Right ventricle myocardium superior (tissue), 1 donor: Measurements from ENCODE around the gene FBP2. TPM values are rescaled to one million over a fixed set of nuclear protein-coding genes. Genes with fewer than 3 reads are reported as not detected.

Source experiments
- ATAC-seq: fragments of 200-7000 bp; cut with Tn5 transposase; one replicate; pipeline ENCODE4 v1.9.1; 2020; ENCODE audit warnings: mild to moderate bottlenecking; ENCODE audit not compliant: poor library complexity
- DNase-seq: peaks from one replicate; pipeline ENCODE4 v3.0.0-alpha.2; 2020
- intact Hi-C: fragments of 100-400 bp; cut with DNase I; formaldehyde crosslinking; loops from one replicate; pipeline ENCODE4 v1.11.2; 2022
- long read RNA-seq: library from polyadenylated mRNA; unstranded; transcript quantifications from one replicate; pipeline ENCODE4 v2.0.0, GENCODE V29; 2021
- total RNA-seq: library from RNA; stranded (reverse); fragmentation: NEBNext Ultra II Directional; extraction: Animal tissue kit (Norgen Biotek cat#: 25700); gene quantifications from one replicate; pipeline ENCODE4 v1.2.1, GENCODE V29; 2021
- donor health status: DM: no; HTN: yes; CAD: no; lungs with severe emphysema.

FBP2 gene
- total RNA-seq = 0.27 TPM
- long read RNA-seq = 0 reads

DNA sequence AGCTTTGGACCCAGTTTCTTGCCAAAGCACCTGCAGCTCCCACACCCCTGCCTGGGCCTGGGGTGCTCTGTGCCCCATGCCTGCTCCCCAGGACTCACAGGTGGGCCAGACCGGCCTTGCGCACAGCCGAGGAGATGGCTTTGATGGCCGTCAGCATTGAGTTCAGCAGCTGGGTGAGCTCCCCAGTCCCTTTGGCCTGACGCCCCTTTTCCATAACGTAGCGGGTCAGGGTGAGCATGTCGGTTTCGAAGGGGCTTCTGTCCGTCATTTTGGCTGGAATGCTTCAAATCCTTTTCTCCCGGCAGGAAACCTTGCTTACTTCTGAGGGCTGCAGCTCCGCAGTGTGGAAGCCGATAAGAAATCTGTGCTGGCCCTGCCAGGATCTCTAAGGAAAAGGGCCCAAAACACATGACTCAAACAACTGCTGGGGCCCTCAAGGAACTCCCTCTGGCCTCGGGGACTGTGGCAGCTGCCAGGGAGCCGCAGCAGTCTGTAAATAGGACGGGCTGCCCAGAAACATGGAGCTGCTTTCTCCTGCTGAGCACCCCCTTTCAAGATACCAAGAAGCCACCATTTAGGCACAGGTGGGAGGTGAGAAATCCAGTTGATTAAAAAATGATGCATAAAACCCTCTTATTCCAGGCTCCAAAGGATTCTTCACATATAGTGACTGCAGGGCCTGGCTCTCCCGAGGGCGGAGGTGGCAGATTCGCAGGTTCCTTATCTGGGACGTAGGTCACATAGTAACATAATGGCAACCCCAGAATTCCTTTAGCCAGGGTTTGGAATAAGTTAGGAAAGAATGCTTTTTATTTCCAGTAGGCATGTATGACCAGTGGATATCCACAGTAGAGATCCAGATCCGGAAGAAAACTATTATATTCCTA lies at the start of gene FBP2:
Gene FBP2, minus strand, starts transcription at position 366 of the 887 bp plus-strand sequence. Its CDS starts 98 bp downstream, at position 268.
- intact Hi-C loops = no loop called here
- ATAC-seq = no peak
- DNase-seq = no peak

DNA sequence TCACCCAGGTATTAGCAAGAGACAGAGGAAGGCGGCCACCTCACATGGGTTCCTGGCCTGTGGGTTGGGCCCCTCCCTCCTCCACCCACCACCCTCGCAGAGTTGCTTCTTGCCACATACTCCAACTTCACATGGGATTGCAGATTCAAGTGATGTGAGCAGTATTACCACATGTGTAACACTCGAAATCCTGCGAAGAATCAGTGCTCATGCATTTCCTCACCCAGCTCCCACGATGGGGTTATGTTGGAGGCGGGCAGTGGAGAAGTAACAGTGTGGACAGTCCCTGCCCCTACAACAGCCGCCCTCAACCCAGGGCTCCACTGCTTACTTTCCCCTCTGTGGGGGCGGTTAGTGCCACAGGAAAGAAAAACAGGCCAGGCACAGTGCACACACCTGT lies 49.6 kb upstream of the FBP2 start:
- intact Hi-C loops = no loop called here

DNA sequence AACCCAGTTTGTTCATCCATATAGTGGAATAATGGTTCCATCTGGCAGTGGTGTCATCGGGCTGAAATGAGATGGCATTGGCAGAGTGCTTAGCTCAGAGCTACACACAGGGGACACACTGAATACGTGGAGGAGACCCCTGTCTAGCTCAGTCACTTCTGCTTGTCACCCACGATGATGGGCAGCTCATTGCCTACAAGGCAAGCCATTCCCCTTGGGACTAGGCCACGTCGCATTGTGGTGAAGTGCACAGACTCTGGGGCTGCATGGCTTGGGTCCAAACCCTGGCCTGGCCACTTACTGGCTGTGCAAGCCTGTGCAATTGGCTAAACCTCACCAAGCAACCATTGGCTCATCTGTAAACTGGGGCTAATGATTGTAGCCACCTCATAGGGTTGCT lies 48.9 kb upstream of the FBP2 start:
- ATAC-seq = no peak
- intact Hi-C loops = no loop called here
- no peak for DNase-seq

More for the DNA sequence above, 49.6 kb upstream of the FBP2 start:
- DNase-seq = no peak
- ATAC-seq = no peak

DNA sequence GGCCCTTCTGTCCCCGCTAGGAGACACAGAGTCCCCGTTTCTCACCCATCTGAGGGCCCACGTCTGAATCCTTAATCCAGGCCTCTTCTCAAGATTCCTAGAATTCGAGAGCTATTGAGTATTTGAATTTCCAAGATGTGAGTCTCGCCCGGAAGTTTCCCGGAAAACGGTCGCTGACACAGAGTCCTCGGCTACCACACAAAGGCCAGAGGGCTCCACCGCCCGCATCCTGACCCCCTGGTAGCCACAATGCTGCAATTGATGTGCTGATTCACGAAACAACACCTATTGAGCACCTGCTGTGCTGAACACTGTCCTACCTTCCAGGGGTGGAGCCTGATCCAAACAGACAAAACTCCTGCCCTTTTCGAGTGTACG lies 46.4 kb upstream of the FBP2 start:
- ATAC-seq (no peak), DNase-seq (no peak)
- intact Hi-C loops = no loop called here

DNA sequence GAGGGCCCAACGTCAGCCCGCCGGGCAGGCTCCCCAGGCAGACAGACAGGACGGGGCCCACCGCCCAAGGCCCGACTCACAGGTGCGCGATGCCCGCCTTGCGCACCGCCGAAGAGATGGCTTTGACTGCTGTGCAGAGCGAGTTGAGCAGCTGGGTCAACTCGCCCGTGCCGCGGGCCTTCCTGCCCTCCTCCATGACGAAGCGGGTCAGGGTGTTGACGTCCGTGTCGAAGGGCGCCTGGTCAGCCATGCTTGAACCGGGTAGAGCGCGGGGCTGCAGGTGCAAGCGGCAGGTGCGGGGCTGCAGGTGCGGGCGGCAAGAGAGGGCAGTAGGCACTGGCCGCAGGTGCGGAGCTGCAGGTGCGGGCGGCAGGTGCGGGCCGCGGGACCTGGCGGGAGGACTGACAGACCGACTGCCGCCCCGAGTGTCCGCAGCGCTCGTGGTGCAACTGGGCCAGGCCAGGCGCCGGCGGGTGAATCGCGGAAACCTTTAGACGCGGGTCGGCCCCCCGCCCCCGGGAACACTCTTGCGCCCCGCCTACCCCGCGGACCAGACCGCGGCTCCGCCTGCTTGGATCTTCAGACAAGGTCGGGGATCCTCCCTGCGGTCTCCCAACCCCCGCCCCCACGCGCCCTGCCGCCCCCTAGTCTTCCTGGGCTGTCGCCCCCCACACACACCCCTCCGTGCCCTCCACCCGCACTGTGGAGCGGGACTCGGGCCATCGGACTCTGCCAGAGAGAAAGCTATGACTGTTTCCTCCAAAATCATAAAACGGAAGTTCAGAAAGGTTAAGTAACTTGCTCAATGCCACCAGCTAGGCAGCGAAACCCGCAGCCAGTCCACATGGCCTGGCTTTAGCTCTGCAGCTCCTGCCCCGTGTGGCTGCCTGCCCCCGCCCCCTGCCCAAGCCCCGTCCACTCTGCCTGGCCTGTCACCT lies 45.7 kb upstream of the FBP2 start, which contains the start of gene FBP1:
Gene FBP1, minus strand, starts transcription at position 458 of the 938 bp plus-strand sequence. Its CDS starts 208 bp downstream, at position 250.
- peak; percentile 73 for ATAC-seq
- peak; percentile 68 for DNase-seq
- intact Hi-C loops = no loop called here

DNA sequence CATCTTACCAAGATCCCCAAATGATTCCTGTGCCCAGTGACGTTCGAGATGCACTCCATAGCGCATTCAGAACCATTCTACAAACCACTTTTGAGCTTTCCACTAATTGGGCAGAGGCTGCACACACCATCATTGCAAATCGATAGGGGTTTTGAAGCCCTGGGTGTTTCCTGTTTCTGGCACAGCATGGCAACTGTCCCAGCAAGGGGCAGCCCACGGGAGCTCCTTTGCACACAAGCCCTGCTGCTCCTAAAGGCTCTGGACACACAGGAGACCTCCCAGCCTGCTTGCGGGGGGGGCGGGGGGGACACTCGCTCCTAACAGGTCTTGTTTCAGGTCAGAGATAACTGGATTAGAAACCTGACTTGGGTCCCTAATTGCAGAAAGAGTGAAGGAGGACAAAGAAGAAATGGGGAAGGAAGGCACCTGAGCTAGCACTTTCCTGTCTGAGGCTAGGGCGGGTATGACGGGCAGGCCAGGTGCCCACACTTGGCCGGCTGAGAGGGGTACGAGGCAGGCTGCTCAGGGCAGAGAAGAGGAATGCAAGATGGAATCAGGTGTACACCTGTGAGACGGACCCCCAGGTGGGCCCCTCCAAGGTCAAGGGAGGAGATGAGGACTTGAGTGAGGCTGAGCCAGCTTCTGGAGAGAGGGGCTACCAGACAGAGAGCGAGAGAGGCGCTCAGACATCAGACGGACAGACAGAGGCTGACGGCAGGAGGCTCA lies 44.9 kb upstream of the FBP2 start:
- ATAC-seq = peak; percentile 13
- no peak for DNase-seq
- intact Hi-C loops = no loop called here

DNA sequence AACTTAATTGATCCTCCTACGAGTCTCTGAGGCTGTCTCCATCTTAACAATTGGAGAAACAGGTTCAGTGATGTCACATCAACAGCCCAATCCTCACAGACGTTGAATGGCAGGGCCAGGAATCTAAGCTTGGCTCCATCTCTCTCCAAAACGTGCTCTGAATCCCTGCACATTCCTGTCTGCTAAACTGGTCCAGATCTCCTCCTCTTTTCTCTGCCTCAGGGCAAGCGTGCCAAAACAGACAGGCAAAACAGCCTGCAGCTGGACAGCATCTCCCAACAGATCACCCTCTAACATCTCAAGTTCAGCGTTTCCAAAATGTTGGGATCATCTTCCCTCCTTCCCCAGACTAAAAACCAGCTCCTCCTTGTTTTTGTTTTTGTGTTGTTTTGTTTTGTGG lies 39.1 kb upstream of the FBP2 start:
- DNase-seq (no peak), ATAC-seq (no peak)
- intact Hi-C loops = no loop called here

DNA sequence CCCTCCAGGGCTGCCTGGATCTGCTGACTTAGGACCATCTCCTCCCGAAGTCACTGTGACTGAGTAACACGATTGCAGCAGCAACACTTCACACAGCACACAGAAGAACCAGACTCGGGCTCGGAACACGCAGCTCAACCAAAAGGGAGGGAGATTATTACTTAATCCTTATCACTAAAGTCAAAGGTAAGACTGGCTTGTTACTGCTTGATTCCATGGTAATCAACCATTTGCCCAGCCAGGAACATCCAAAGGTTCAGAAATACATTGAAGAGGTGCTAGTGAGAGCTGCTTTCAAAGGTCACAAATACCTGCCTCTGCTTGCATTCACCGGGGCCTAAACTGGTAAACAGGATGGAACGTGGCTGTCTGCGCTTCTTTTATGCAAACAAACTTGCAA lies 38.0 kb upstream of the FBP2 start:
- DNase-seq = no peak
- ATAC-seq = no peak
- intact Hi-C loops = no loop called here

DNA sequence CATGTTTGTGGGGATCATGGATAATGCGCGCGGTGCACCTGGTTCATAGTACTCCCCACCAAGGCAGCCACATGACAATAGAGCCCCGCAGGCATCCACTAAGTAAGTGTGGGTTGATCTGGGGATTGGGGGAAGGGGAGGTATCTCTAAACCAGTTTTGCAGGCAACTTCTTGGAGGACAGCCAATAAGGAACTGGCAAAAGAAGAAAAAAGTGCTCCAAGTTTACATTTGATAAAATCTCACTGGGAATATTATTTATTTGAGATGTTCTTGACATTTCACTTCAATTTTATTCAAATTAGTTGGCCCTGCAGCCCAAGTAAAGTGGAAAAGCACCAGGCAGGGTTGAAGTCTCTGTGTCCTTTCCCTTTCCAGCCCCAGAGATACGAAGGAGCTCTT lies 37.2 kb upstream of the FBP2 start:
- ATAC-seq (no peak), DNase-seq (no peak)
- intact Hi-C loops = no loop called here

DNA sequence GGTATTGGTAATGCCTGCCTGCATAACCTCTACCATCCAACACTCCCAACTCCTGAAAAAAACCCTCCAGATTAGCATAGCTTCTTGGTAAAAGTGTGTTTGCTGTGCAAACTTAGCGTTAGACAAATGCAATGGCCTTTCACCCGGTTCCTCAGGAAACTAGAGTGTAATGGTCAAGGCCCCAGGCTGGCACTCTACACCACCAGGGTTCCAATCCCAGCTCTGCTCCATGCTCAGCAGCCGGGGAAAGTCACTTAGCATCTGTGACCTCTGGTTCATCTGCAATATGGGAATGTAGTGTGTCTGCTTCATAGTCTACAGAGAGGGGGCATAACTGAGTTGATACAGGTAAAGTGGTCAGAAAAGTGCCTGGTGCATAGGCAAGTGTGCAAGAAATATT lies 36.7 kb upstream of the FBP2 start:
- ATAC-seq (no peak), DNase-seq (no peak)
- intact Hi-C loops = no loop called here

DNA sequence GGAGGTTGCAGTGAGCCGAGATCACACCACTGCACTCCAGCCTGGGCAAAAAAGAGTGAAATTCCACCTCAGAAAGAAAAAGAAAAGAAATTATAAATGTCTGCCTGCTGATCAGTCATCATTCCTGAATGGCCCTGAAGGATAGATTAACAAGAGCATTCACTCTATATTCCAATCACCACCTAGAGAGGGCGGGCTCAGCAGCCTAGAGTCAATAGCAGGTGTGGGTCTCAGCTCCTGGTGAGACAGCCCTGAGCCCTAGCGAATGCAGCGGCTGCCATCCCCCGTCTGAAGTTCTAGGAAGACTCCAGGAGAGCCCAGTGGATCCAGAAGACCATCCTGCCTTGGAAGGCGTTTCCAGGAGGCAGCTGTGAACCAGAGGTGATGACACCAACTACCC lies 33.7 kb upstream of the FBP2 start:
- DNase-seq (no peak), ATAC-seq (no peak)
- intact Hi-C loops = no loop called here

DNA sequence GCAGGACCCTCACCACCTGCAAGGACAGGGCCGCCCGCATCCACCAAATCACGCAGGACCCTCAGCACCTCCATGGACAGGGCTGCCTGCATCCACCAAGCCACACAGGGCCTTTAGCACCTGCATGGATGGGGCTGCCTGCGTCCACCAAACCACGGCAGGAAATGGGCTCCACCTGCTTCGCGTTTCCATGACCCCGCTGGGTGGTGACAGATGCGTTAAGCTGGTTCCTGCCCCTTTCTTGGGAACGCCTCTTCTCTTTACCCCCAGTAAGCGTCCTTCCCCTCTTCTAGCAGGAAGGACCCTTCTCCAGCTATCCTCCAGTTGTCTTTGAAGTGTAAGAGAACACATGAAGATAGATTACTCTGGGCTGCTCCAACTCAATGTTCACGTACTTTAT lies 32.2 kb upstream of the FBP2 start:
- DNase-seq (no peak), ATAC-seq (no peak)
- intact Hi-C loops = no loop called here

DNA sequence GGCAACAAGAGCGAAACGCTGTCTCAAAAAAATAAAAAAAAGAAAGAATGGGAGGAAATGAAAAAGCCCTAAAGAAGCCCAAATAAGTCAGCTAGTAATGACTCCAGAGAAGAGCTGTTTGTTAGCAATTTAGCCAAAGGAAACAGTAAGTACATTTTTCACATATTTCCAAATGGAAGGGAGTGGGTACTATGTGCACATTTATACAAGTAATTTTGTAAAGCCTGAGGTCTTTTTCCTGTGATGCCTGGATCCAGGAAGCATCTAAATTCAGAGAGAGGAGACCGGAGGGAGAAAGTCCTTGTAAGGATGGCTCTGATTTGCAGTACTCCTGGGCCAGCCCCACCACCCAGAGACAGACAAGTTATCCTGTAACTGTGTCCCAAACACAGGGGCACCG lies 31.0 kb upstream of the FBP2 start:
- ATAC-seq = no peak
- DNase-seq = no peak
- intact Hi-C loops = no loop called here

DNA sequence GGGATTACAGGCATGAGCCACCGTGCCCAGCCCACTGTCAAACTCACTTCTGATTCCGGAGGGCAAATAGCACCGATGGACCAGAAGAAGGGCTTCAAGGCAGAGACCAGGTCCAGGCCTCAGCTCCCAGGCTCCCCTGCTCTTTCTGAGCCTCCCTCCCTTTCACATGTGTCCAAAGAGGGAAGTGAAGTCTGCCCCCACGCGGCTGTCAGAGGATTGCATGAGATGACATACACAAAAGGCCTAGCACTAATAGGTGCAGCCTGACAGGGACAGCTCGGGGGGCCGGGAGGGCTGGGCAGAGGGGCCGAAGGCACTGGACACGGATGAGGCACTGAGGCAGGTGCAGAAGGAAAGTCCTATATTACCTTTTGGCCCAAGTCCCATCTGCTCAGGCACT lies 29.6 kb upstream of the FBP2 start:
- DNase-seq (peak; percentile 46), ATAC-seq (no peak)
- intact Hi-C loops = no loop called here

DNA sequence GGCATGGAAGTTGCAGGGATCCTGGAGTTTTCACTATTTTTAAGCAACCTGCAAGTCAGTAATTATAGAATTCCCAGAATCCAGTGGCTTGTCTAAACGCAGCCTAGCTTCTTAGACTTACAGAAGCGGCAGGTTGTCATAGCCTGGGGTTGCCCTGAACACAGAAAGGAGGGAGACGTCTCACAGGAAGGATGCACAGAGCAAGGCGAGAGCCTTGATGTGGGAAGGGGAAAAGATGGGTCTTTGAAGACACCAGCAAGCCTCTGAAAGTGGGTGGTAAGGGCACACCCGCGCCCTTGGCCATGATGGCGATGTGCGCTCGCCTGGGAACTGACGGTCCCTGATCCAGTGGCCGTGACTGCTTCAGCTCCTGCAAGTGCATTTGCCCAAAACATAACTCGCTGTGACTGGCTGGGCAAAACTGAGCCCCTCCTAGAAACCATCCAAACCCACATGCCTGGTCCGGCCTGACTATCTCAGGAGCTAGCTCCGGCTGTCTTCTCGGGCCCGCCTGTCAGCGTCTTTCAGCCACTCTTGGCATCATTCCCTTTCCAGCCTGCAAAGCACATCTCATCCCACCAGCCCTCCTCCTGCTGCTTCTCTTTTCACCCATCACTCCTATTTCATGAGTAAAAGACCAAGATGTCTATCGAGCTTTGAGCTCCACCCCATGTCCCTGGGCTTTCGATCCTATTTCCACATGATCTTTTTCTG lies 28.6 kb upstream of the FBP2 start:
- DNase-seq (no peak), ATAC-seq (no peak)
- intact Hi-C loops = no loop called here

DNA sequence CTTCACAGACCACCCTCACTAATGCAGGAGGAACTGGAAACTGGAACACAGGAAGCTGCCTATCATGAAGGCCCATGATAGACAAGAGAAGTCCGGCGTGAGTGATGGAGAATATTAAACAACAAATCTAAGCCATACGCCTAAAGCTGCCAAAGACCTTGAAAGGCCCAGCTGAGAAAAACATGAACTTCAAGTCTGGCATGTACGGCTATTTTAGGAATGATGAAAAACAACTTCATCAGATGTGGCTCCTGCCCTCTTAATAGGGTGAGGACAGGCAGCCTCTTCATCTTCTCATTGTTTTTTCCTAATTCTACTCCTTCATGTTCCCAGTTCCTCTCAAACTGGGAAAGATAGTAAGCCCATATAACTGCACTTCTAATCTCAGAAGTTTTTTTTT lies 25.4 kb upstream of the FBP2 start:
- no peak for ATAC-seq
- no peak for DNase-seq
- intact Hi-C loops = no loop called here

DNA sequence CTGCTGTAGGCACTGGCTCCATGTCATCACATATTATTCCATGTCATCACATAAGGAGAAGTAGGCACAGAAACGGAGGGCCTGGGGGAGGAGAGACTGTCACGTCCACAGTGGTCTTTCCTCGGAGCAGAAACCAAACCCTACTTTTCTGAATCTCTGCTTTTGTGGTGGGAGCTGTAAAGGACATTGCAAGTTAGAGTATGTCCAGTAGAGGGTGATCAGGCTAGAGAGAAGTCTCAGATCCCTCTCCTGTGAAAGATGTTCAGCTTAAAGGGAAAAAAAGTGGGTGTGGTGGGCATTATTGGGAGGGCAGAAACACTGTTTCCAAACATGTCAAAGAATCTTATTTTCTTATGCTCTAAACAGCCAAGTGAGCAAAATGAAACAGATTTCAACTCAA lies 19.4 kb upstream of the FBP2 start:
- ATAC-seq (no peak), DNase-seq (no peak)
- intact Hi-C loops = no loop called here

DNA sequence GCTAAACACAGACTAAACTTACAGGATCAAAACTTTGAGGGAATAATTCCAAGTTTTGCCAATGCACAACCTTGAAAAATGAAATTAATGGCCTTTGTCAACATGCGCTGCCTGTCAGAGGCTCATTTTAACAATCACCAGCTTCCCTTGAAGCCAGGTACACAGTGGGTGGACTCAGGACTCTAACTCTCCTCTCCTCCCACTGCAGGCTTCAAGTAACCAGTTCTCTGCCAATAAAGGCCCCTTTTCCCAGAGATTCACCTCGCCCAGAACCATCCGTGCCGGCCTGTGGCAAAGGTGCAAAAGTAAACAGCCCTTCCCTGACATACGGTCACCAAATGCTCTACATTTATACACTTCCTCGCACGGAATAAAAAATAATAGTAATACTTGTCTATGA lies 18.4 kb upstream of the FBP2 start:
- ATAC-seq = no peak
- DNase-seq = no peak
- intact Hi-C loops = no loop called here
